Measurements from ENCODE around the gene LIMK2.
"Not testable (repeated sequence)": the region's sequence is repeated elsewhere in the genome, so short reads cannot be mapped to it uniquely, and the experiment has no call there.

The LIMK2 gene

GRCh38 chr22:31295360-31295759, 83.3 kb downstream of the LIMK2 start:
- no peak for DNase-seq

- no peak for DNase-seq
These were observed 83.9 kb downstream of the LIMK2 start for GRCh38 chr22:31295831-31296657.

DNA sequence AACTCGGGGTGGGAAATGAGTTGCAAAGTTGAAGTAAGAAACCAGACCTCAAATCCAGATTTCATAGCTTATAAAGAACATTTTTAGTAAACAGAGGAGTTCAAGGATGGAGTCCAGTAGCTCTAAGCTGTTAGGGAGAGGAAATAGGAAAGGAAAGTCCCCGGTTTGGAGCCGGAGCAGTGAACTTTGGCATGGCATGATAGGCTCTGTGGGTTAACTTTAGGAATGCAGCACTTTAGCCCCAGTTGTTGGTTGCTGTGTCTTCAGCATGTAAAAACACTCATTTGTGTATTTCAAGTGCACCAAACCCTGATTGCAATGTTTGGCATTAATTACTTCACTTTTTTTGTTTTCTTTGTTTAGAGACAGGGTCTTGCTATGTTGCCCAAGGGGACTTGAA, 88.8 kb downstream of the LIMK2 start:
- DNase-seq: no peak

GRCh38 chr22:31302006-31302405, 89.9 kb downstream of the LIMK2 start:
- no peak for DNase-seq

DNA sequence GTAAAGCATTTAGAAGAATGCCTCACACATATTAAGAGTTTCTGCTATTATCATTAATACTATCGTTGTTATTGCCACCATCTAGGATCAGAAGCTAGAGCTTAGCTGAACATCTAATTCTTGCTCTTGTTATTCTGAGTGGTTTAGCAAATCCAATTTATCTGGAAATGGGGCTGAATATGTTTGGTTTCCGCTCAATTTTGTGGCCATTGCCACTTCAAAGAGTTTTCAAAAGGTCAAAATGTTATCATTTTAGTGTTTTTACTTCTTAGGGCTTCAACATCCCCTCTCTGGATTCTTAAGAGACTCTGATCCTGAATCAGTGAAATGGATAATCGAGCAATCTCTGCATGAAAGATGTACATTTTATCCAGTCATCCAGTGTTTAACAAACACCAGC, 90.4 kb downstream of the LIMK2 start:
- DNase-seq: no peak

DNA sequence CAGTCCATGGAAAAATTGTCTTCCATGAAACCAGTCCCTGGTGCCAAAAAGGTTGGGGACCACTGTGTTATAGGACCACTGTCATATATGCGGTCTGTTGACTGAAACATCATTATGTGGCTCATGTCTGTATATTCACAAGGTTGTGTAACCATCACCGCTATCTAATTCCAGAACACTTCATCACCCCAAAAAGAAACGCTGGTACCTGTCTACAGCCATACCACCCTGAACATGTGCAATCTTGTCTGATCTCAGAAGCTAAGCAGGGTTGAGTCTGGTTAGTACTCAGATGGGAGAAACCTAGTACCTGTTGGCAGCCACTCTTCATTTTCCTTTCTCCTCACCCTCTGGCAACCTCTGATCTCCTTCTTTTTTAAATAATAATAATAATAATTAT, 93.1 kb downstream of the LIMK2 start:
- DNase-seq: no peak

- no peak for DNase-seq
These were observed 96.1 kb downstream of the LIMK2 start for GRCh38 chr22:31308181-31308580.

- peak; percentile 96 for DNase-seq
These were observed 101.5 kb downstream of the LIMK2 start for GRCh38 chr22:31313366-31314147.

DNA sequence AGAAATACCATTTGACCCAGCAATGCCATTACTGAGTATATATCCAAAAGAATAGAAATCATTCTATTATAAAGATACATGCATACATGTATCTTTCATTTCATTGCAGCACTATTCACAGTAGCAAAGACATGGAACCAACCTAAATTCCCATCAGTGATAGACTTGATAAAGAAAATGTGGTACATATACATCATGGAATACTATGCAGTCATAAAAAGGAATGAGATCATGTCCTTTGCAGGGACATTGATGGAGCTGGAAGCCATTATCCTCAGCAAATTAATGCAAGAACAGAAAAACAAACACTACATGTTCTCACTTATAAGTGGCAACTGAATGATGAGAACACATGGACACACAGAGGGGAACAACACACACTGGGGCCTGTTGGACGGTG, 102.1 kb downstream of the LIMK2 start:
- DNase-seq: not testable (repeated sequence)

DNA sequence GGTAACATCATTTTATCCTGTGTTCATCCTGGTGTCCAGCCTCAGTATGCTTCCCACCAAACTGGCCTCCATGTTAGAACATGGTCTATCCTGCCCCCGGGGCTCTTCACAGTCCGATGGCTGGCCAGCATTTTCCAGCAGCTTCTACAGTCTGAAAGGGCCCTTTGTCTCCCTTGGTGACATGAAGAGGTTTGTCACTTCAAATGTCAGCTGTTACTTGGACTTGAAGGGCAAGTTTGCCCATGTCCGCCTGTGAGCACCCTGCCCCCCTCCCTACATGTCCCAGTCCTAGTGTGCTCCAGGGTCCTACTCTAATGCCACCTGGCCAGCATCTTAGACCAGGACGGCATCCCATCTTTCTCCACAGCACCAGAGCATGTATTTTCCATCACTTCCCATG, 109.3 kb downstream of the LIMK2 start:
- no peak for DNase-seq

DNA sequence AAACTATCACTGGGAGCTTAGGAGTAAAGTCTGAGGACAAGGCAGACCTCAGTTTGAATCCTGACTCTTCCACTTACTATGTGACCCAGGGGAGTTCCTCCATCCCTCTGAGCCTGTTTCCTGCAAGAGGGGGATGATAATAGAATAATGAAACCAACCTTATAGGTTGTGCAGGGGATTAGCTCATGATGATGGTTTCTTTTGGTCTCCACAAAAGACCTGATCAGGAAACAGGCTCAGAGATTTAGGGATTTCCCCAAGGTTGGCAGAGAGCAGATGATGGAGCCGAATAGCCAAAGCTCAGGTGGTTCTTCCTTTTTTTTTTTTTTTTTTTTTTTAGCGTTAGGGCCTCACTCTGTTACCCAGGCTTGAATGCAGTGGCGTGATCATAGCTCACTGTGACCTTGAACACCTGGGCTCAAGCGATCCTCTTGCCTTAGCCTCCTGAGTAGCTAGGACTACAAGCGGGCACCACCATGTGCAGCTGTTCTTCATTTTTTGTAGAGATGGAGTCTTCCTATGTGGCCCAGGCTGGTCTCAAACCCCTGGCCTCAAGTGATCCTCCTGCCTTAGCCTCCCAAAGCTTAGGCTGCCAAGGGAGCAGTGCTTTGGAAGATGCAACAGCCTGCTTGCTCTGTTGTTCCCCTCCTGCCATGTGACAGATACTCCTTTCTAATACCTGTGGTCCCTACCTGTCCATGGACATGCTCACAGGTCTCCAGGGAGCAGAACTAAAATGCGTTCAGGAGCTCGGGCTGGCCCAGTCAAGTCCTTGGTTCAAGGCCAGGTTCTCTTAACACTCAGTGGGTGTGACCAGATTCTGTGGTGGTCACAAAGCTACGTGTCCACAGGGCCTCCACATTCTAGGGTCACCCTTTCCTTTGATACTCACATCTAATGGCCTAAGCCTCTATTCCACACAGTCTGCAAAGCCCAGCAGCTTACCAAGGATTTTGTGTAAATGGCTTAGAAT, 111.8 kb downstream of the LIMK2 start:
- no peak for DNase-seq

- no peak for DNase-seq
These were observed 114.8 kb downstream of the LIMK2 start for GRCh38 chr22:31326877-31327276.

DNA sequence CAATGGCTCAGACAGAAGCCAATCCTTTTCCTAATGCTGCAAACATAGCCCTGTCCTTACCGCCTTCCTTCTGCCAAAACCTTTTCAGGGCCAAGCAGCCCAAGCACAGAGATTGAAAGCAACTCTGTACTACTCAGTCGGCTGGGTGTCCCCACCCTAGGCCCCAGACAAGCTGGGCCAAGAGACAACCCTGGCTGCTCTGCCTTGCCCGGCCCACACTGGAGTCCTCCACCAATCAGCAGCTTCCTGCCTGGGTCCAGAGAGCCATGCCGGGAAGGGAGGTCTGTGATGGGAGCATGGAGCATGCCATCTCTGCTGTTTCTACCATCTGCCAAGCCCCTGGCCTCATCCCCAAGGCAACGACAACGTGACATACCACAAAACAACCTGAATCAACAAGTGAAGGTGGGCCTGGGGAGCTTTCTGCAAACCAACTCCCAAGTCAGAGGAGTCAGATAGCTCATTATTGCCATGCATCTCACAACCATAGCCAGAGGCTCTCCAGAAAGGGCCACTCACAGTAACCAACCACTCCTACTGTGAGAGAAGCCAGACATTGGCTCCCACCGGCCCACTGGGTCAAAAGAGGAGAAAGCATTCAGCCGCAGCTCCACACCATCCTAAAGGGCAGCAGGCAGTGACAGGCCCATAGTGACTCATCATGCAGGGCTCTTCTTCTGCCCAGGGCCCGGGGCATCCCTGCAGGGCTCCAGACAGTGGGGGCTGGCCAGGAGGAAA, 115.9 kb downstream of the LIMK2 start:
- no peak for DNase-seq

DNA sequence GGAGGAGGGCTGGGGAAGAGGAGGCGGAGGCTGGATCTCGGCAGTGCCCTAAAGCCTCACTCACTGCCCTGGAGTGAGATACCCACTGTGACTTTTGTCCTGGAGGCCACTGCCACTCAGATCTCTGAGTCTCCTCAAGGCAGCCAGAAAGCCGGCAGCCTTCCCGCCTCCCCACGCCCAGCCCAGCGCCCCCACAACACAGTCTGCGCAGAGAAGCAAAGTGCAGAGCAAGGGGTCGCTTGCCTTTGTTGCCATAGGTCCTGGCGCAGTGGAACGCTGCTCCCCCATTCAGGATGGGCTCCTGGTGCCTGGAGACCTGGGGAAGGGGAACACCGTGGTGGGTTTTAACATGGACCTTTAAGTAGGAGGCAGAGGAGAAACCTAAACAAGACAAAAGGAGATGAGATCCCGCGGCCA, 116.5 kb downstream of the LIMK2 start:
- no peak for DNase-seq

GRCh38 chr22:31329029-31329428, 116.9 kb downstream of the LIMK2 start:
- no peak for DNase-seq
